Stimulated activated CD4-positive, alpha-beta T cell treated with anti-CD3 and anti-CD28 coated beads, Interleukin-4, amount 100 ng/mL, for 4 hours (primary cell): Measurements from ENCODE around the gene KDM6B.
A peak's percentile ranks its signal among the peaks of the same experiment; 100 is the strongest.
"Not testable (repeated sequence)": the region's sequence is repeated elsewhere in the genome, so short reads cannot be mapped to it uniquely, and the experiment has no call there.

Source experiments
- DNase-seq, 2 experiments: peaks; one replicate each; pipeline ENCODE4 v3.0.0-alpha.2; 2020

Gene KDM6B

GRCh38 chr17:7853691-7854038 is 19.6 kb downstream of the KDM6B start:
- no peak for DNase-seq

GRCh38 chr17:7854078-7854777 is 20.2 kb downstream of the KDM6B start:
- DNase-seq, result no peak

GRCh38 chr17:7854851-7855659 is 21.0 kb downstream of the KDM6B start, which contains the start of gene TMEM88:
TSS of gene TMEM88 (plus strand) at chr17:7855066. CDS start at chr17:7855075, 9 bp downstream.
- DNase-seq, result peak in 1 of 2 experiments; percentile 54

GRCh38 chr17:7855660-7856010 is 21.6 kb downstream of the KDM6B start:
- DNase-seq, result peak in 1 of 2 experiments; percentile 38

GRCh38 chr17:7856011-7856810 is 22.2 kb downstream of the KDM6B start:
- peak in 1 of 2 experiments; percentile 60 for DNase-seq

GRCh38 chr17:7856811-7857712 is 23.0 kb downstream of the KDM6B start, which contains the start of gene NAA38:
TSS of gene NAA38 (minus strand) at chr17:7857559. CDS start at chr17:7857463, 96 bp downstream.
- peak; percentile 85 to 95 for DNase-seq

- DNase-seq, result peak; percentile 78 to 88
Observed at GRCh38 chr17:7857713-7858521, 23.9 kb downstream of the KDM6B start, which contains the start of gene CYB5D1. TSS of gene CYB5D1 (plus strand) at chr17:7858003. CDS start at chr17:7858135, 132 bp downstream.

- DNase-seq, result peak; percentile 38 to 41
Observed at GRCh38 chr17:7858522-7858810, 24.4 kb downstream of the KDM6B start.

GRCh38 chr17:7859028-7859427 is 25.0 kb downstream of the KDM6B start:
- DNase-seq, result no peak

- peak; percentile 28 to 34 for DNase-seq
Observed at GRCh38 chr17:7862692-7863437, 28.8 kb downstream of the KDM6B start.

GRCh38 chr17:7864384-7864783 is 30.4 kb downstream of the KDM6B start:
- DNase-seq, result not testable (repeated sequence)

- no peak for DNase-seq
Observed at GRCh38 chr17:7864995-7865650, 31.1 kb downstream of the KDM6B start.

- no peak for DNase-seq
Observed at GRCh38 chr17:7867881-7868329, 33.9 kb downstream of the KDM6B start.

- DNase-seq, result no peak
Observed at GRCh38 chr17:7873051-7873450, 39.0 kb downstream of the KDM6B start.

- DNase-seq, result no peak
Observed at GRCh38 chr17:7875804-7876370, 41.9 kb downstream of the KDM6B start.

- no peak for DNase-seq
Observed at GRCh38 chr17:7878234-7878633, 44.2 kb downstream of the KDM6B start.

GRCh38 chr17:7880076-7880868 is 46.3 kb downstream of the KDM6B start:
- no peak for DNase-seq

- DNase-seq, result no peak
Observed at GRCh38 chr17:7881276-7882054, 47.4 kb downstream of the KDM6B start.
